CD4-positive, alpha-beta T cell treated with Interleukin-10 for 1 hour (primary cell): ENCODE data around the gene PTPRD.

Source experiments
- DNase-seq: peaks from one replicate; pipeline ENCODE4 v3.0.0-alpha.2; 2020

Gene PTPRD

GRCh38 chr9:9730174-9730573 lies 882.6 kb downstream of the PTPRD start:
- DNase-seq: no peak

GRCh38 chr9:9729082-9729481 lies 883.7 kb downstream of the PTPRD start:
- DNase-seq: no peak

DNA sequence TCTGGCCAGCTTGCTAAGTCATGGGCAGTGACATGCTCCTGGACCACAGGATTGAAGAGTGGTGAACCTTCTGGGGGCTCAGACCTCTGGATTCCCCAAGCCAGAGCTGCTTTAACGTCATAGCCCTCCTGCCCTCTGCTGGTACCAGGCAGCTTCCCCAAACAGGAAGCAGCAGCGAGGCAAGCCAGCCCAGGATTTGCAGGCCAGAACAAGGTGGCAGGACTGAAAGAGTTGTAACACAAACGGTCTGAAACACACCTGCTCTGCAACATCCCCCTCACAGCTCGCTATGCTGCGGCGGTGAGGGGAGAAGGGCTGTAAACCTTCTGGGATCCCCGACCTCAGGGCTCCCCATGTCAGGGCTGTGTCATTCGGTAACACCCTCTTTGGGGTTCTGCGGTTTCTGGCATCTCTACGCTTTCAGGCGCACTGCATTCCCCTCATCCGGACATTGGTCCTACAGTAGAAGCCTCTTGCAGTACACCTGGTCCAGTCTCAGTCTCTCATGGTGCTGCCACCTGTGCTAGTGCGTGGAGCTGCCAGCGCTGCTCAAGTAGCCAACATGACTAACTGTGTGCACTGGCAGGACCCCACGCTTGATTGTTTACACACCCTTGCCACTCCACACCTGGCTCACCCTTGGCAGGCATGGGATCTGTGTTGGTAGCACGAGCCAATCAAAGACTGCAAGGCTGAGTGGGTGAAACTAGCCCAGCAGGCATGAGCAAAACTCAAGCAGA lies 893.3 kb downstream of the PTPRD start:
- no peak for DNase-seq

GRCh38 chr9:9718691-9719090 lies 894.1 kb downstream of the PTPRD start:
- no peak for DNase-seq

- no peak for DNase-seq
Observed at GRCh38 chr9:9679433-9679832, 933.4 kb downstream of the PTPRD start.

- DNase-seq: no peak
Observed at GRCh38 chr9:9674461-9674860, 938.3 kb downstream of the PTPRD start.

DNA sequence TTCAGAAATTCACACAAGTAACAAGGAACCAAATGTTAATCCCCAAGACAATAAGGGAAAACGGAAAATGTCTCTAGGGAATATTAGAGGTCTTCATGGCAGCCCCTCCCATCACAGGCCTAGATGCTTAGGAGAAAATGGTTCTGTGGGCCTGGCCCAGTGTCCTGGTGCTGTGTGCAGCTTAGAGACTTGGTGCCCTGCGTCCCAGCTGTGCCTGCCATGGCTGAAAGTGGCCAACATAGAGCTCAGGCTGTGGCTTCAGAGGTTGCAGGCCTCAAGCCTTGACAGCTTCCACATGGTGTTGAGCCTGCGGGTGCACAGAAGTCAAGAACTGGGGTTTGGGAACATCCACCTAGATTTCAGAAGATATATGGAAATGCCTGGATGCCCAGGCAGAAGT lies 942.3 kb downstream of the PTPRD start:
- no peak for DNase-seq

GRCh38 chr9:9645006-9645405 lies 967.8 kb downstream of the PTPRD start:
- no peak for DNase-seq

- no peak for DNase-seq
Observed at GRCh38 chr9:9631284-9631683, 981.5 kb downstream of the PTPRD start.

GRCh38 chr9:9625248-9625647 lies 987.6 kb downstream of the PTPRD start:
- DNase-seq: no peak

- DNase-seq: no peak
Observed at GRCh38 chr9:9623506-9623905, 989.3 kb downstream of the PTPRD start.

DNA sequence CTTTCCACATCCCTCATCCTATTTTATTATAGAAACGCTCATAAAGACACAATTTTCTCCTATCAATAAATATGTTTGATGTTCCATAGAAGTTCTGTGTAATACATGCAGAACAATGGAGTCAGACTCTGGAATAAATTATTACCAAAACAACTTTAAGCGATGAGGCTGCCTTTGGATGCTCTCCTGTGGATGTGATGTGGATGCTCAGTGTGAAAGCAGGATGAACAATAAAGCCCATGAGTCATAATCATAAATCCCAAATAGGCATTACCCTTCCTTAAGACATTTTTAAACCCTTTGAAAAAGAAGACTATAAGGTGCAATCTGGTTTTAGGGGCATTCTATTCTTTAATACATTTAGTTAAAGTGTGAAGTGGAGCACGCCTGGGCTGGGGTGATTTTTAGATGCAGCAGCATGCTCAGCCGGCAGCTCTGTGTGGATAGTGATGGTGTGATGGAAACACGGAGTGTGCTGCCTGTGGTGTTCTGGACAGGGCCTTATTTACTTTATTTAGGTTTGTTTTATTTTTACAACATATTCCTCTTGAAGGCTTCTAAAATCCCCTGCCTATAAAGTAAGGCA lies 991.4 kb downstream of the PTPRD start:
- DNase-seq: no peak

DNA sequence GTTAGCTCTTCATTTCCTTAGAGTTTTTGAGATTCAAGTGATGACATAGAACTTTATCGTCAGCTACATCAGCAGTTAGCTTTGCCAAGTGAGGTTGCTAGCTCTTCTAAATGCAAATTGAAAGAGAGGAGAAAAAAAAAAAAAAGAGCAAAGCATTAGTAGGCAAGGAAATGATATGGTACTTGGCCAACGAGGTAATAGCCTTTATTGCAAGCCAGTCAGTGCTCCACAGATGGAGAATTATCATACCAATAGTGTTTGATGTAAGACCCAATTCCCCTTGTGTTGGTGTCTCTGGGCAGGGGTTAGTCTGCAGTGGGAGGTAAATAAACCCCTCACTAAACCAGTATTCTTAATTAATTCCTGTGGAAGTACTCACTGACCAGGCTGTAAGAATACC lies 992.1 kb downstream of the PTPRD start:
- no peak for DNase-seq

DNA sequence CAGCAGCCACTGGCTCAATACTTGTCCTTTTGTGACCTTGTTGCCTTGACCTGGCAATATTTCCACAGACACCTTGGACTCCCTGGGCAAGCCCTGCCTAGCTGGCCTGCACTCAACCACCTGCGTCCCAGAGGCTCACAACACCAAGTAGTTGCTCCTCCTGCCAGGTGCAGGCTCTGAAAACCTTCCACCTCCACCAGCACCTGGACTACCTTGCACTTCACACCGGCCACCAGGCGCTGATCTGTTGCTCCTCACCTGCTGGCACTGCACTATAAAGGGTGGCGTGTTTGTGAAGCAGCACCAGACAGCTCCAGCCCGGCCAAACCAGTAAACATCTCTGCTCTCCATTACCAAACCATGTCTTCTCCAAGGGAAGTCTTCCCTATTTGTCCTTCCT lies 997.7 kb downstream of the PTPRD start:
- DNase-seq: no peak

DNA sequence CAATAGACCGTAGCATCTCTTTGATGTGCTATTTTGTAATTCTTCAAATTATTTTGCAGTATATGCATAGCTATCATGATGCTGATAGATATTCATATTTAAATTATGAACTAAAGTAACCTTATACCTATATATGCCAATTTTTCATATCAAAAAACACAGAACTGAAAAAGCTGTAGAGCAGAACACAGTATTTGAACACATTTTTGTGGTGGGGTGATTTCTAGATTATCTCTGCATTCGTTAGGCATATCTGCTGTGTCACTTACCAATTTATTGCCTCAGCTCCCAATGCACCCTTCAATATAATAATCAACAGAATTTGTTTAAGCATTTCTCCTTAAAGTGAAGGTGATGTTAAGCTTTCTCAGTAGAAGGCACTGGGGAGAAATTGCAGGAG lies 998.2 kb downstream of the PTPRD start:
- no peak for DNase-seq

GRCh38 chr9:9612755-9613154 lies 1000.0 kb downstream of the PTPRD start:
- no peak for DNase-seq

DNA sequence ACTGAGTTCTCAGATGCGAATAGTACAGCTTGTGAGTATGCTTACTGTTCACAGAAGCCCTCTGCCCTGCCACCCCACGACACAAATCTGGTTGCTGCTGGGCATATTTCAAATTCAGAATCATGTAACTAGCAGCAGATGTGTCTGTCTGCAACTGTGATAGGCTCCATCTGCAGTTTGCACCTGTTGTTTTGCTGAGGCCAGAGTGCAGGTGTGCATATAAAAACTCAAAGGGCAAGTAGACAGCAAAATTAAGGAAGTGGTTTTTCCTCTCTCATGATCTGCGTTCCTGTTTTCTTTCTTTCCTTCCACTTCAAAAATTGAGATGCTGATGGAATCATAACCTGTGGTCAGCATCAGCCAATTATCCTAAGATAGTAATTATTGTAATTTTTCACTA lies 1000.5 kb downstream of the PTPRD start:
- no peak for DNase-seq

- DNase-seq: no peak
Observed at GRCh38 chr9:9605681-9606080, 1007.1 kb downstream of the PTPRD start.

DNA sequence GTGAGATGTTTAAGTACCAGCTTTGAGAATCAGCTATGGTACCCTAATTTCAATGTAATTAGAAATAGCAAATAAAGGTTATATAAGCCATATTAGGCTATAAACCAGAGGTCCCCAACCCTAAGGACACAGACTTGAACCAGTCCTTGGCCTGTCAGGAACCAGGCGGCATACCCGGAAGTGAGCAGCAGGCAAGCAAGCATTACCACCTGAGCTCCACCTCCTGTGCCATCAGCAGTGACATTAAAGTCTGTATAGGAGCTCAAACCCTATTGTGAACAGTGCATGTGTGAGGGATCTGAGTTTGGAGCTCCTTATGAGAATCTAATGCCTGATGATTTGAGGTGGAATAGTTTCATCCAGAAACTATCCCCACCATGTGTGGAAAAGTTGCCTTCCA lies 1009.5 kb downstream of the PTPRD start:
- no peak for DNase-seq

DNA sequence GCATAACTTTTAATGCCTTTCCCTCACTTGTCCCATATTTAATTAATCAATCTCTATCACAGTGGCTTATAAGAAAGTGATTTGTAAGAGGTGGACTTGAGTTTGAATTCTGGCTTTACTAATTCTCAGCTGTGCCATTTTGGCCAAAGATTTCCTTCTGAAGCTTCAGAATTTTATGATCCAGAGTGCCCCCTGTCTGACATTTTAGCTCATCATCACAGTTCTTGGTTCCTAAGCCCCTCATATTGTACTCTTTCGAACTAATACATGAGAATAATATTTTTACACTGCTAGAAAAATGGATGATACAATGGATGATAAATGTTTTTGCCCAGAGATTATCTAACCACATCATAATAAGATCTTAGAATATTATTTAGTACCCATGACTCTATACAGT lies 1014.1 kb downstream of the PTPRD start:
- DNase-seq: no peak

DNA sequence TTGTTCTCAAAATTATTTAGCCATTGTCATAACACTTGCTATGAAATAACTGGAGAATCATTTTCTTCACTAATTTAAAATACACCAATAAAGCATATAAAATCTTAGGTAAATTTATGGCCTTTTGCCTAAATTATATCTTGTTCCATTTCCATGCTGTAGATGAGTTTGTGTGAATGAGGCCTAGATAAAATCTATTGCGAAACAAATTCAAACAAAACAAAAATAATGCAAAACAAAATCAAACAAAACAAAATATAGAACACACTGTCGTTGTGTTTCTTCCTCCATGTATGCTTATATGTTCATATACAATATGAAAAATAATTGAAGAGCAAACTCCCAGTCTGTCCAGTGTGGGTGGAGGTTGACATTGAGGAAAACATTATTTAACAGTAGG lies 1020.7 kb downstream of the PTPRD start:
- no peak for DNase-seq

GRCh38 chr9:9585920-9586319 lies 1026.9 kb downstream of the PTPRD start:
- DNase-seq: no peak

GRCh38 chr9:9574080-9574479 lies 1038.7 kb downstream of the PTPRD start:
- no peak for DNase-seq

- DNase-seq: no peak
Observed at GRCh38 chr9:9565700-9566099, 1047.1 kb downstream of the PTPRD start.

DNA sequence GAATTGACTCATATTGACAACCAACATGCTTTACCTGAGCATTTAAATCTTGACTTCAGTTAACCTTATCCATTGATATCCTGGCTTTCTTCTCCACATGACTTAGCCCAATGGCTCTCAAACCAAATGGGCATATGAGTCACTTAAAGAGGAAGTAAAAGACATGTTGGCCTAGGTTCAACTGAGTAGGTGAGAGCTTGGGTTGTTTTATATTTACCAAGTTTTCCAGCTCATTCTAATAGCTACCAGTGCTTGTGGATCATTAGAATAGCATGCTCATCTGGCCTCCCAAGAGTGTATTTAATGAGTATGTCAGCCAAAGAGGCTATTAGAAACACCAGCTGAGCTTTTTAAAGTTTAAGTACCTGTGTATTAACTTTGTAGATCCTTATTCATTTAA lies 1049.0 kb downstream of the PTPRD start:
- no peak for DNase-seq
